GM23338 (cell line): ENCODE results near the gene GJA4. TPM values are rescaled to one million over a fixed set of nuclear protein-coding genes. Genes with fewer than 3 reads are reported as not detected.

ENCODE experiments used
- ATAC-seq: fragments of 200-7000 bp; cut with Tn5 transposase; 3 replicates; pipeline ENCODE4 v1.9.1; 2020
- DNase-seq: peaks from one replicate; pipeline ENCODE4 v3.0.0-alpha.2; 2015; ENCODE audit warnings: low spot score
- H2AFZ ChIP-seq: fragments of 200-600 bp; sonication (generic); 2 replicates; pipeline ENCODE4 v1.8.0; 2016; ENCODE audit warnings: antibody characterized with exemption, mild to moderate bottlenecking, moderate library complexity
- H3F3A ChIP-seq: fragments of 200-600 bp; sonication (generic); replicated peaks from 2 replicates; pipeline ENCODE4 v1.8.0; 2017; ENCODE audit warnings: antibody characterized with exemption, mixed run types, low read depth
- H3K27ac ChIP-seq: fragments of 200-600 bp; sonication (generic); 2 replicates; pipeline ENCODE4 v1.6.1; 2016; ENCODE audit warnings: low read depth
- H3K27me3 ChIP-seq: fragments of 200-600 bp; sonication (generic); 2 replicates; pipeline ENCODE4 v1.8.0; 2016; ENCODE audit warnings: mild to moderate bottlenecking, mixed run types, moderate library complexity; ENCODE audit not compliant: insufficient read depth
- H3K36me3 ChIP-seq: fragments of 200-600 bp; sonication (generic); 2 replicates; pipeline ENCODE4 v1.8.0; 2016; ENCODE audit warnings: mild to moderate bottlenecking; ENCODE audit not compliant: insufficient read depth
- H3K4me1 ChIP-seq: fragments of 200-600 bp; sonication (generic); 2 replicates; pipeline ENCODE4 v1.8.0; 2016; ENCODE audit warnings: mild to moderate bottlenecking, moderate library complexity; ENCODE audit not compliant: insufficient read depth
- H3K4me2 ChIP-seq: fragments of 200-600 bp; sonication (generic); 2 replicates; pipeline ENCODE4 v1.7.1; 2017; ENCODE audit warnings: mixed run types
- H3K4me3 ChIP-seq: fragments of 200-600 bp; sonication (generic); 2 replicates; pipeline ENCODE4 v1.6.1; 2016; ENCODE audit warnings: mixed run types
- H3K79me2 ChIP-seq: fragments of 200-600 bp; sonication (generic); replicated peaks from 2 replicates; pipeline ENCODE4 v1.8.0; 2017; ENCODE audit warnings: mild to moderate bottlenecking; ENCODE audit not compliant: insufficient read depth
- H3K9me2 ChIP-seq: fragments of 200-600 bp; sonication (generic); 2 replicates; pipeline ENCODE4 v1.8.0; 2017; ENCODE audit not compliant: insufficient read depth
- H4K20me1 ChIP-seq: fragments of 200-600 bp; sonication (generic); replicated peaks from 2 replicates; pipeline ENCODE4 v1.8.0; 2017; ENCODE audit warnings: mild to moderate bottlenecking; ENCODE audit not compliant: insufficient read depth
- H3K27ac Mint-ChIP-seq: 2 replicates; pipeline ENCODE4 v1.8.0; 2020; ENCODE audit warnings: inconsistent platforms, mild to moderate bottlenecking, moderate library complexity, mixed read lengths
- H3K27me3 Mint-ChIP-seq: 3 replicates; pipeline ENCODE4 v1.8.0; 2022; ENCODE audit warnings: low read depth, mild to moderate bottlenecking, moderate library complexity, mixed read lengths, inconsistent platforms; ENCODE audit not compliant: insufficient read depth, poor library complexity
- H3K36me3 Mint-ChIP-seq: 3 replicates; pipeline ENCODE4 v1.8.0; 2021; ENCODE audit warnings: low read depth, mild to moderate bottlenecking, inconsistent platforms, moderate library complexity, mixed read lengths
- H3K4me1 Mint-ChIP-seq: 3 replicates; pipeline ENCODE4 v1.8.0; 2020; ENCODE audit warnings: mild to moderate bottlenecking, inconsistent platforms, mixed read lengths
- H3K4me3 Mint-ChIP-seq: 3 replicates; pipeline ENCODE4 v1.8.0; 2021; ENCODE audit warnings: moderate library complexity, mild to moderate bottlenecking, inconsistent platforms, mixed read lengths
- H3K9me3 Mint-ChIP-seq: 3 replicates; pipeline ENCODE4 v1.8.0; 2020; ENCODE audit warnings: moderate library complexity, mild to moderate bottlenecking, inconsistent platforms, mixed read lengths
- CREB1 ChIP-seq: fragments of 250-450 bp; sonication (Bioruptor Pico); IDR thresholded peaks from 2 replicates; pipeline ENCODE4 v1.5.0; 2020; ENCODE audit warnings: low read depth, mild to moderate bottlenecking, moderate library complexity
- EZH2 ChIP-seq: fragments of 200-600 bp; sonication (generic); IDR thresholded peaks from one replicate; pipeline ENCODE4 v1.8.0; 2017; ENCODE audit warnings: antibody characterized with exemption, mild to moderate bottlenecking, low read depth; ENCODE audit not compliant: unreplicated experiment
- NANOG ChIP-seq: IDR thresholded peaks from 2 replicates; pipeline ENCODE4 v1.6.1; 2016; ENCODE audit warnings: antibody characterized with exemption, borderline replicate concordance
- POLR2AphosphoS5 ChIP-seq: IDR thresholded peaks from 2 replicates; pipeline ENCODE4 v1.6.1; 2016; ENCODE audit warnings: antibody characterized with exemption, low read depth
- STAT1 ChIP-seq: IDR thresholded peaks from one replicate; pipeline ENCODE4 v1.6.1; 2016; ENCODE audit warnings: antibody characterized with exemption; ENCODE audit not compliant: unreplicated experiment
- ZNF114 ChIP-seq: fragments of 250-450 bp; sonication (Bioruptor Pico); IDR thresholded peaks from 2 replicates; pipeline ENCODE4 v1.5.0; 2020; ENCODE audit warnings: mild to moderate bottlenecking, moderate library complexity
- polyA plus RNA-seq: library from polyadenylated mRNA; unstranded; fragments of >200 nt; fragmentation: Nextera tagmentation; extraction: Ambion mirVana; gene quantifications from 2 replicates; pipeline ENCODE4 v1.2.1, GENCODE V29; 2016
- total RNA-seq: library from RNA; depleted of rRNA; stranded (reverse); fragments of >200 nt; shearing (Covaris generic); gene quantifications from 2 replicates; pipeline ENCODE4 v1.2.3, GENCODE V29; 2014
- TF ChIP-seq, protein P1 (sequence below), 2 experiments: fragments of 200-600 bp in 1 of 2; sonication (generic) in 1 of 2; conservative IDR thresholded peaks; 2 replicates each; pipeline versions ENCODE4 v1.5.1 to v1.6.1; 2016 to 2017; ENCODE audit warnings: antibody characterized with exemption in 2 of 2, low read depth in 2 of 2, mild to moderate bottlenecking in 2 of 2, moderate library complexity in 1 of 2
- TF ChIP-seq, protein P2 (sequence below): IDR thresholded peaks from one replicate; pipeline ENCODE4 v1.6.1; 2018; ENCODE audit warnings: antibody characterized with exemption; ENCODE audit not compliant: unreplicated experiment
- TF ChIP-seq, protein P3 (sequence below): IDR thresholded peaks from 2 replicates; pipeline ENCODE4 v1.6.1; 2016; ENCODE audit warnings: antibody characterized with exemption

GJA4 gene
- total and polyA plus RNA-seq, 2 experiments from 2014 or later = 0.95 to 2.2 TPM

DNA sequence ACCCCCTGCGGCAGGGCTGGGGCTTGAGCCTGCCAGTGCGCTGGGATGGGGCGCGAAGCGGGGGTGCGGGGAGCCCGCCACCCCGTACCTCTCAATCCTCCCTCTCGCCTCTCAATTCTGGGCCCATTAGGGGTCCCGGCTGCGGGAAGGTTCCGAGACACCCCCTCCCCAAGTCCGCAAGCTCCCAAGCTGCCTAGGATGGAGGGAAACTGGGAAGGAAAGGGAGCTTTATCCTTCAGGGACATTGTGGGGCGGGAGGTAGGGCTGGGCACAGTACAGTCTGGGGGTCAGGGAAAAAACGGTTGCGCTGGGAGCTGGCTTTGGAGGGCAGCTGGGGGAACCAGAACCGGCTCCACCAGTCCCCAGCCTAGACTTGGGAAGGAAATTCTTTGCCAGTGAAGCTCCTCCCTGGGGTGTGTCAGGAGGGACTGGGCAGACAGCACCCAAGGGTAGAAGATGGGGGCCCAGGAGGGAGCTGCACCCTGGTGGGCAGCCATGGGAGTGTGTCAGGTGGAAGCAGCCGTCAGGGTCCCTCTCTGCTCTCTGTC, 10.9 kb upstream of the GJA4 start:
- no peaks in the 10 kb centered on the region for H3F3A ChIP-seq
- ATAC-seq (peak; percentile 52), DNase-seq (peak; percentile 58)
- peaks cover 4% of the 10 kb centered on the region for H3K4me1 ChIP-seq
- no peak overlapping the region for H3K27ac Mint-ChIP-seq
- peaks cover 29% of the 10 kb centered on the region for H3K27me3 Mint-ChIP-seq
- no peaks in the 10 kb centered on the region for H3K9me3 Mint-ChIP-seq
- TF ChIP-seq, protein P1, sequence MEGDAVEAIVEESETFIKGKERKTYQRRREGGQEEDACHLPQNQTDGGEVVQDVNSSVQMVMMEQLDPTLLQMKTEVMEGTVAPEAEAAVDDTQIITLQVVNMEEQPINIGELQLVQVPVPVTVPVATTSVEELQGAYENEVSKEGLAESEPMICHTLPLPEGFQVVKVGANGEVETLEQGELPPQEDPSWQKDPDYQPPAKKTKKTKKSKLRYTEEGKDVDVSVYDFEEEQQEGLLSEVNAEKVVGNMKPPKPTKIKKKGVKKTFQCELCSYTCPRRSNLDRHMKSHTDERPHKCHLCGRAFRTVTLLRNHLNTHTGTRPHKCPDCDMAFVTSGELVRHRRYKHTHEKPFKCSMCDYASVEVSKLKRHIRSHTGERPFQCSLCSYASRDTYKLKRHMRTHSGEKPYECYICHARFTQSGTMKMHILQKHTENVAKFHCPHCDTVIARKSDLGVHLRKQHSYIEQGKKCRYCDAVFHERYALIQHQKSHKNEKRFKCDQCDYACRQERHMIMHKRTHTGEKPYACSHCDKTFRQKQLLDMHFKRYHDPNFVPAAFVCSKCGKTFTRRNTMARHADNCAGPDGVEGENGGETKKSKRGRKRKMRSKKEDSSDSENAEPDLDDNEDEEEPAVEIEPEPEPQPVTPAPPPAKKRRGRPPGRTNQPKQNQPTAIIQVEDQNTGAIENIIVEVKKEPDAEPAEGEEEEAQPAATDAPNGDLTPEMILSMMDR (conservative IDR thresholded peaks at IDR 0.05; ENCODE audit: low read depth in 2 of 2) = peak; percentile 16 to 49; a peak in 3 of 4 replicates
- no peak for TF ChIP-seq EZH2
- no peaks in the 10 kb centered on the region for H4K20me1 ChIP-seq
- no peaks in the 10 kb centered on the region for H3K36me3 Mint-ChIP-seq
- no peaks in the 10 kb centered on the region for H3K79me2 ChIP-seq
- no peaks in the 10 kb centered on the region for H3K9me2 ChIP-seq
- H3K27ac ChIP-seq = no peak overlapping the region
- H3K36me3 ChIP-seq = no peaks in the 10 kb centered on the region
- H3K4me3 ChIP-seq = peak overlapping the region; percentile 85
- H2AFZ ChIP-seq = peak overlapping the region; percentile 100
- peaks cover 7% of the 10 kb centered on the region for H3K4me1 Mint-ChIP-seq
- H3K4me2 ChIP-seq = peak overlapping the region; percentile 93
- H3K27me3 ChIP-seq = peaks cover 37% of the 10 kb centered on the region
- peak overlapping the region; percentile 71 for H3K4me3 Mint-ChIP-seq

DNA sequence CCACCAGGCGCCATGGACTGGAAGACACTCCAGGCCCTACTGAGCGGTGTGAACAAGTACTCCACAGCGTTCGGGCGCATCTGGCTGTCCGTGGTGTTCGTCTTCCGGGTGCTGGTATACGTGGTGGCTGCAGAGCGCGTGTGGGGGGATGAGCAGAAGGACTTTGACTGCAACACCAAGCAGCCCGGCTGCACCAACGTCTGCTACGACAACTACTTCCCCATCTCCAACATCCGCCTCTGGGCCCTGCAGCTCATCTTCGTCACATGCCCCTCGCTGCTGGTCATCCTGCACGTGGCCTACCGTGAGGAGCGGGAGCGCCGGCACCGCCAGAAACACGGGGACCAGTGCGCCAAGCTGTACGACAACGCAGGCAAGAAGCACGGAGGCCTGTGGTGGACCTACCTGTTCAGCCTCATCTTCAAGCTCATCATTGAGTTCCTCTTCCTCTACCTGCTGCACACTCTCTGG, 8.0 kb upstream of the GJA4 start:
- no peaks in the 10 kb centered on the region for H3K36me3 Mint-ChIP-seq
- H3K4me3 Mint-ChIP-seq = no peak overlapping the region
- Histone ChIP-seq H3K27ac (no peak overlapping the region), H3K36me3 (no peaks in the 10 kb centered on the region), H3K27me3 (peaks cover 32% of the 10 kb centered on the region), H3K79me2 (no peaks in the 10 kb centered on the region), H3K4me2 (no peak overlapping the region), H3K4me3 (no peak overlapping the region), H3K4me1 (peaks cover 4% of the 10 kb centered on the region), H2AFZ (no peak overlapping the region), H3K9me2 (no peaks in the 10 kb centered on the region), H3F3A (no peaks in the 10 kb centered on the region), H4K20me1 (no peaks in the 10 kb centered on the region)
- H3K27me3 Mint-ChIP-seq = peaks cover 32% of the 10 kb centered on the region
- no peak overlapping the region for H3K27ac Mint-ChIP-seq
- ATAC-seq = no peak
- DNase-seq = no peak
- H3K9me3 Mint-ChIP-seq = no peaks in the 10 kb centered on the region
- peaks cover 7% of the 10 kb centered on the region for H3K4me1 Mint-ChIP-seq
- no peak for TF ChIP-seq ZNF114
- TF ChIP-seq, protein P2, sequence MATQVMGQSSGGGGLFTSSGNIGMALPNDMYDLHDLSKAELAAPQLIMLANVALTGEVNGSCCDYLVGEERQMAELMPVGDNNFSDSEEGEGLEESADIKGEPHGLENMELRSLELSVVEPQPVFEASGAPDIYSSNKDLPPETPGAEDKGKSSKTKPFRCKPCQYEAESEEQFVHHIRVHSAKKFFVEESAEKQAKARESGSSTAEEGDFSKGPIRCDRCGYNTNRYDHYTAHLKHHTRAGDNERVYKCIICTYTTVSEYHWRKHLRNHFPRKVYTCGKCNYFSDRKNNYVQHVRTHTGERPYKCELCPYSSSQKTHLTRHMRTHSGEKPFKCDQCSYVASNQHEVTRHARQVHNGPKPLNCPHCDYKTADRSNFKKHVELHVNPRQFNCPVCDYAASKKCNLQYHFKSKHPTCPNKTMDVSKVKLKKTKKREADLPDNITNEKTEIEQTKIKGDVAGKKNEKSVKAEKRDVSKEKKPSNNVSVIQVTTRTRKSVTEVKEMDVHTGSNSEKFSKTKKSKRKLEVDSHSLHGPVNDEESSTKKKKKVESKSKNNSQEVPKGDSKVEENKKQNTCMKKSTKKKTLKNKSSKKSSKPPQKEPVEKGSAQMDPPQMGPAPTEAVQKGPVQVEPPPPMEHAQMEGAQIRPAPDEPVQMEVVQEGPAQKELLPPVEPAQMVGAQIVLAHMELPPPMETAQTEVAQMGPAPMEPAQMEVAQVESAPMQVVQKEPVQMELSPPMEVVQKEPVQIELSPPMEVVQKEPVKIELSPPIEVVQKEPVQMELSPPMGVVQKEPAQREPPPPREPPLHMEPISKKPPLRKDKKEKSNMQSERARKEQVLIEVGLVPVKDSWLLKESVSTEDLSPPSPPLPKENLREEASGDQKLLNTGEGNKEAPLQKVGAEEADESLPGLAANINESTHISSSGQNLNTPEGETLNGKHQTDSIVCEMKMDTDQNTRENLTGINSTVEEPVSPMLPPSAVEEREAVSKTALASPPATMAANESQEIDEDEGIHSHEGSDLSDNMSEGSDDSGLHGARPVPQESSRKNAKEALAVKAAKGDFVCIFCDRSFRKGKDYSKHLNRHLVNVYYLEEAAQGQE = no peak
- TF ChIP-seq STAT1 = no peak
- TF ChIP-seq NANOG = no peak
- no peak for TF ChIP-seq POLR2AphosphoS5
- TF ChIP-seq, protein P3, sequence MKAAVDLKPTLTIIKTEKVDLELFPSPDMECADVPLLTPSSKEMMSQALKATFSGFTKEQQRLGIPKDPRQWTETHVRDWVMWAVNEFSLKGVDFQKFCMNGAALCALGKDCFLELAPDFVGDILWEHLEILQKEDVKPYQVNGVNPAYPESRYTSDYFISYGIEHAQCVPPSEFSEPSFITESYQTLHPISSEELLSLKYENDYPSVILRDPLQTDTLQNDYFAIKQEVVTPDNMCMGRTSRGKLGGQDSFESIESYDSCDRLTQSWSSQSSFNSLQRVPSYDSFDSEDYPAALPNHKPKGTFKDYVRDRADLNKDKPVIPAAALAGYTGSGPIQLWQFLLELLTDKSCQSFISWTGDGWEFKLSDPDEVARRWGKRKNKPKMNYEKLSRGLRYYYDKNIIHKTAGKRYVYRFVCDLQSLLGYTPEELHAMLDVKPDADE = no peak
- no peak for TF ChIP-seq CREB1
